Measurements from ENCODE around the gene PDE6G.
A peak's percentile ranks its signal among the peaks of the same experiment; 100 is the strongest.

Gene PDE6G

GRCh38 chr17:81664051-81664470 lies 7.7 kb upstream of the PDE6G start:
- no peak for DNase-seq (ENCODE audit: low read depth in 3 of 3, low spot score in 1 of 3)

- DNase-seq (ENCODE audit: low read depth in 3 of 3, low spot score in 1 of 3) = no peak
These were observed 5.7 kb upstream of the PDE6G start for GRCh38 chr17:81662002-81662401.

- DNase-seq (ENCODE audit: low read depth in 3 of 3, low spot score in 1 of 3) = no peak
These were observed 4.1 kb upstream of the PDE6G start for GRCh38 chr17:81660441-81660840.

- no peak for DNase-seq (ENCODE audit: low read depth in 3 of 3, low spot score in 1 of 3)
These were observed 2.7 kb upstream of the PDE6G start for GRCh38 chr17:81659038-81659437.

GRCh38 chr17:81656835-81657234 lies 493 bp upstream of the PDE6G start:
- DNase-seq (ENCODE audit: low read depth in 3 of 3, low spot score in 1 of 3) = no peak

GRCh38 chr17:81655378-81656117 lies 794 bp downstream of the PDE6G start:
- DNase-seq (ENCODE audit: low read depth in 3 of 3, low spot score in 1 of 3) = no peak

- DNase-seq (ENCODE audit: low read depth in 3 of 3, low spot score in 1 of 3) = no peak
These were observed 3.2 kb downstream of the PDE6G start for GRCh38 chr17:81652906-81653771.

- DNase-seq (ENCODE audit: low read depth in 3 of 3, low spot score in 1 of 3) = no peak
These were observed 4.7 kb downstream of the PDE6G start for GRCh38 chr17:81651692-81652091.

- no peak for DNase-seq (ENCODE audit: low read depth in 3 of 3, low spot score in 1 of 3)
These were observed 5.4 kb downstream of the PDE6G start for GRCh38 chr17:81650951-81651350.

- DNase-seq (ENCODE audit: low read depth in 3 of 3, low spot score in 1 of 3) = no peak
These were observed 7.6 kb downstream of the PDE6G start for GRCh38 chr17:81648707-81649085.

GRCh38 chr17:81648013-81648706 lies 8.2 kb downstream of the PDE6G start:
- DNase-seq (ENCODE audit: low read depth in 3 of 3, low spot score in 1 of 3) = no peak

GRCh38 chr17:81647640-81648012 lies 8.7 kb downstream of the PDE6G start:
- DNase-seq (ENCODE audit: low read depth in 3 of 3, low spot score in 1 of 3) = no peak

- no peak for DNase-seq (ENCODE audit: low read depth in 3 of 3, low spot score in 1 of 3)
These were observed 9.3 kb downstream of the PDE6G start for GRCh38 chr17:81646869-81647600.

- no peak for DNase-seq (ENCODE audit: low read depth in 3 of 3, low spot score in 1 of 3)
These were observed 11.1 kb downstream of the PDE6G start for GRCh38 chr17:81644976-81645952.

GRCh38 chr17:81644496-81644895 lies 11.8 kb downstream of the PDE6G start:
- no peak for DNase-seq (ENCODE audit: low read depth in 3 of 3, low spot score in 1 of 3)

GRCh38 chr17:81641825-81642489 lies 14.4 kb downstream of the PDE6G start:
- no peak for DNase-seq (ENCODE audit: low read depth in 3 of 3, low spot score in 1 of 3)

- no peak for DNase-seq (ENCODE audit: low read depth in 3 of 3, low spot score in 1 of 3)
These were observed 16.3 kb downstream of the PDE6G start for GRCh38 chr17:81640011-81640410.

- no peak for DNase-seq (ENCODE audit: low read depth in 3 of 3, low spot score in 1 of 3)
These were observed 17.7 kb downstream of the PDE6G start for GRCh38 chr17:81638683-81639082.

- peak; percentile 65 to 87 (median 75) for DNase-seq (ENCODE audit: low read depth in 3 of 3, low spot score in 1 of 3)
These were observed 19.6 kb downstream of the PDE6G start, which contains the start of the genes NPLOC4 and TSPAN10 for GRCh38 chr17:81636505-81637288. TSS of gene NPLOC4 (minus strand) at chr17:81637112. CDS start at chr17:81636930, 182 bp downstream. TSS of gene TSPAN10 (plus strand) at chr17:81637196. CDS start at chr17:81642413, 5,217 bp downstream.

Measured in stimulated activated CD4-positive, alpha-beta T cell treated with anti-CD3 and anti-CD28 coated beads, TNF-alpha, amount 100 ng/mL, for 1 hour (primary cell).